Right hindlimb (tissue), 1 donor: Measurements from ENCODE around the gene SOCS3.
"Not testable (repeated sequence)": the region's sequence is repeated elsewhere in the genome, so short reads cannot be mapped to it uniquely, and the experiment has no call there.

ENCODE experiments used
- DNase-seq: peaks from one replicate; pipeline ENCODE4 v3.0.0-alpha.2; 2018

The SOCS3 gene

DNA sequence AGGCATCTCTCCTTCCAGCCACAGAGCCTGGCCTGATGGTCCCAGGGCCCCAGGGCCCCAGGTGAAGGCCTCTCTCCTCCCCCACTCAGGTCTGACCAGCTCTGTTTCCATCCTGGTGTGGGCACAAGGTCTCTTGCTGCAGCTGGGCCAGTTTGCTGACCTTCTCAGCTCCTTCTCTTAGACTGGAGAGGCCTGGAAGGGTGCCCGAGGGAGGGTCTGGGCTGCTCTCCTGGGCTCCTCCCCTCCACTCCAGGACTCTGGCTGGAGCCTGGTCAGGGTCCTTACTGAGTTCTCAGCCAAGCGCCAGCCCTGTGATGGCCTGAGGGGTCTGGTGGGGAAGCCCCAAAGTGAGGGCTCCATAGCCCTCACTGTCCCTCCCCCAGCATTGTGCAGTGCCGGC, 12.4 kb downstream of the SOCS3 start:
- no peak for DNase-seq

- no peak for DNase-seq
These were observed 13.1 kb downstream of the SOCS3 start for GRCh38 chr17:78346605-78347250.

- no peak for DNase-seq
These were observed 13.9 kb downstream of the SOCS3 start for GRCh38 chr17:78345791-78346494.

- no peak for DNase-seq
These were observed 14.7 kb downstream of the SOCS3 start for GRCh38 chr17:78345172-78345571.

GRCh38 chr17:78344666-78345065, 15.2 kb downstream of the SOCS3 start:
- DNase-seq = no peak

GRCh38 chr17:78343543-78344201, 16.2 kb downstream of the SOCS3 start:
- DNase-seq = no peak

DNA sequence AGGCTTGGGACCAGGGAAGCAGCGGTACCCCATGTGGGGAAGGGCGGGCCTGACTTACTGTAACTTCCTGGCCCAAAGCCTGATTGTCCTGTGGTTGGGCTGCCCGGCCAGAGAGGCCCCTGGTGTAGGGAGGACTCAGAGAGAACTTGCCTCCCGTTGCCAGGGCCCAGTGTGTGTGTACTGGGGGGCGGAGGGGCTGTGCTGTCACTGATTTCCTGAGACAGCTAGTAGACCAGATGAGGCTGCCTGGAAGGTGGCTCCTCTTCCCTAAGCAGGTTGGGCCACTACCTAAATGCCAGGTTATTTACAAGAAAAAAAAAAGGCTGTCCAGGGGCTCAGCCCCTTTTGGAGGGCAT, 16.7 kb downstream of the SOCS3 start:
- DNase-seq = peak; percentile 93

- peak; percentile 92 for DNase-seq
These were observed 17.3 kb downstream of the SOCS3 start for GRCh38 chr17:78342449-78343186.

GRCh38 chr17:78341559-78342448, 18.1 kb downstream of the SOCS3 start:
- peak; percentile 90 for DNase-seq

- no peak for DNase-seq
These were observed 19.5 kb downstream of the SOCS3 start for GRCh38 chr17:78340183-78340955.

DNA sequence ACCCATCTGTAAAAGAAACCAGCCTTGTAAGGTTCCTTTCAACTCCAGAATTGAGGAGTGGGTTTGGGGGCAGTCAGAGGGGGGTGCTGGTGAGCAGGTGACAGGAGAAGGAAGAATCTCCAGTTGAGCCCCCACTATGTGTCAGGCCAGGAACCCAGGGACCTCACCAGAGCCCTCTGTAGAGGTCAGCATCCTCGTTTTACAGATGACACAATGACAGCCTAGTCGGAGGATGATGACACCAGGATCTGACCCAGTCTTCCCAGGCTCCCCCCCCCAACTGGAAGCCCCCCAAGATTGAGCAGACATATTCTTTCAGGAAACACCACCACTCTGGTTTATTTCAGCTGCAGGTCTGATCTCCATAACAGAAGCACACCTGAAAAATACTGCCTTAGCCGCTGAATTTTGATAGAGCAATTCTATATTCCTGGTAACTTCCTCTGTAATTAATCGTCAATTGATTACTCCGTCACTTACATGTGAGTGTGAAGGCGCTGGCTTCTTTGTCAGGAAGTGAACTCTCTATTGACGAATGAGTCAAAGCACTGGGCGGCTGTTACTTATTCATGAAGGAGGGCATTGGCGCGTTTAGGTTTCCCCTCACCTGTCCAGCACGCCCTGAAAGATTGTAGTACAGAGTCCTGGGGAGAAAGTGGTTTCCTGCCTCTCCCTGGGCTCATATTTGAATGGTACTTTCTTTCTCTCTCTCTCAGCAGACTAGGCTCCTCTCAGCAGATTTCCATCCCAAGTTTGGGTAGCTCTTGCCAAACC, 21.2 kb downstream of the SOCS3 start:
- no peak for DNase-seq

DNA sequence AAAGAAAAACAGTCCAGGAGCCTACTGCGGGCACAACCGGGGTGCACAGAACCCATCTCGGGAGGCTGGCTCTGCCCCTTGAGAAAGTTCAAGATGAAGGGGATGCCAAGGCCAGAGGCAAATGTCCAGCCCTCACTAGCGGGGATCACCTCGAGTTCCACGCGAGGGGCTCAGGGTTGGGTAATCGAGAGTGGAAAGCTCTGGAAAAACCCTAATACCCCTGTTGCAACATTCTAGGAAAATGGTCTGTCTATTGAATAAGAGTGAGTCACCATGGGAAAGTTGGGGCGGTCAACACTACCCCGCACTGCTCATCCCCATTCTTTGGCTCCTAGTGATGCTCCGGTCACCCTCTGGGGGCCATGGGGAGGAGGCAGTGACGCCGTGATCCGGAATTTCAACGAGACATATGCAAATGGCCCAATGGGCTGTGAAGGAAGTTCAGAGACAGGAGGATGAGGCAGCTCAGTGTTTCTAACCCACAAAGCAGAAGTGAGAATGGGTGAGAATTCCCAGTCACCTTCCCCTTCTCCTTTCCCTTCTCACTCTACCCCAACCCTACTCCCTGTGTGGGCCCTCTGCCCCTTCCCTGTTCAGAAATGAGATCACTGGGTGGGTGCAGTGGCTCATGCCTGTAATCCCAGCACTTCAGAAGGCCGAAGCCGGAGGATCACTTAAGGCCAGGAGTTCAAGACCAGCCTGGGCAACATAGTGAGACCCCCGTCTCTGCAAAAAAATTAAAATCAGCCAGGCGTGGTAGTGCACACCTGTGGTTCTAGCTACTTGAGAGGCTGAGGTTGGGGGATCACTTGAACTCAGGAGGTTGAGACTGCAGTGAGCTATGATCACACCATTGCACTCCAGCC, 22.4 kb downstream of the SOCS3 start:
- DNase-seq = no peak

DNA sequence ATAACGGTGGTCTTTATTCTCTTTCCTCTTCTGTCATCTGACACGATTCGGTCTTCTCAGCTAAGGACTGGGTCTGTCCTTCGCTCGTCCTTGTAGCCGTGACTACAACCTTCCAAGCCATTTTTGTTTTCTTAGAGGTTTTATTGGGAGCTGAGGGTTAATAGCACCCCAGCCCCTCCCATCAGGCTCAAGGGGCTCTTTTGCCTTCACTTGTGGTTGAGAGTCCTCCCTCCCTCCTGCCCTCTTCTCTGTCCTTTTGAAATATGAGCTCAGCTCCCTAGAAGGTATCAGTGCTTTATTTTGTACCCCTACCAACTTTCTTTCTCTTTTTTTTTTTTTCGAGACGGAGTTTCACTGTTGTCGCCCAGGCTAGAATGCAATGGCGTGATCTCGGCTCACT, 24.7 kb downstream of the SOCS3 start:
- no peak for DNase-seq

DNA sequence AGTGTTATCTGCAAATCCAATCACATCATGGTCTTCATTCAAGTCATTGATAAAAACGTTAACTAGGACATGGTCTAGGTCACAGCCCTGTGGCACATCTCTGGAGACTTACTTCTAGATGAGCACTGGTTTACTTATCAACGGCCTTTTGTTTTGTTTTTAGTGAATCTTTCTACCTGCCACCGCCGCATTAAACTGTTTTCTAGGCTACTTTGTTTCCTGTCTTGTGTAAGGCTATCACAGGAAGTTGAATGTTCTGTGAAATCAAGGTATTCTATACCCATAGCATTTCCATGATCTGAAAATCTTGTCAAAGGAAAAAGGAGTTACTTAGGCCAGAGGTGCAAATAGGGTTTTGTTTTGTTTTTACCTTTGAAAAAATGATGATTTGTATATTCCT, 26.9 kb downstream of the SOCS3 start:
- DNase-seq = no peak

GRCh38 chr17:78331355-78331754, 28.5 kb downstream of the SOCS3 start:
- DNase-seq = not testable (repeated sequence)

DNA sequence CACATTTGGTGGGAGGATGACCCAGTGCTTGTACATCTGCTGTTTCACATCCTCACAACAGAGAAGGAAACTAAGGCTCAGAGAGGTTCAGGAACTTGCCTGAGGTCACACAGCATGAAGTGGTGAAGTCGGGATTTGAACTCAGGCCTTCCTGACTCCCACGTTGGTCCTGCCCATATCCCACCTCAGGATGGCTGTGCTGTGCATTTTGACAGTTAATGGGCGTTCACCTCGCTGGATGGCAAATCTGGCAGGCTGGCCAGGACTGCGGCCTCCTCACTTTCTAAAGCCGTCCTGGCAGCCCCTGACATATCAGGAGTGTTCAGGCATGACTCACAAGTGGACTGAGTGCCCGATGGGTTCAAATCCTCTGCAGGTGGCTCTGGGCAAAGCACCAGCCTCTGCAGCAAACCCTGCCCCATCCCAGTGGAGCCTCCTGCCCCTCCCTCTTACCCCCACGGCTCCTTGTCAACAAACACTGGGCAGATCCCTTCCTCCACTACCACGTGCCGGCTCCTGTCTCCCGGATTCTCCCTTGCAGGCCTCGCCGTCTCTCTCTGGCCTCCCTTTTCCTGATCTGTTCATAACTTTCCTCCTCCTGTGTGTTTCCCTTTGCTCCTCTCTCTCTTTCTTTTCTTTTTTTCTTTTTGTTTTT, 29.2 kb downstream of the SOCS3 start:
- no peak for DNase-seq

GRCh38 chr17:78329263-78330059, 30.4 kb downstream of the SOCS3 start:
- DNase-seq = peak; percentile 51

DNA sequence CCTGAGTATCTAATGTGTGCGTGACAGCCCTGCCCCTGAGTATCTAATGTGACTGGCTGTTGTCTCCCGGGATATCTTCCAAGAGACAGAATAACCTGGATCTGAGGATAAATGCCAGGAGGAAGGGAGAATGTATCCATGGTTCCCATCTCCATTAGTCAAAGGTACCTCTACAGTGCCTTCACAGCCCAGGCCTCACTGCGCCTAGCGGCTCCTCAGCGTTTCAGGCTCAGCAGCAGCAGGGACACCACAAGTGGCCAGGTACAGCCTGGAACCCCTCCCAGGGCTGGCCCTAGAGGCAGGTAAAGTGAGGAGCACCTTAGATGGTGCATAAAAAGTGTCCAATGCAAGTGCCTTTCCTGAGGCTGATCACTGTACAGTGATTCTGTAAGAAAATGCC, 32.0 kb downstream of the SOCS3 start:
- no peak for DNase-seq
